Cardiac fibroblast (primary cell): Measurements from ENCODE around the gene CRPPA.
"Not testable (repeated sequence)": the region's sequence is repeated elsewhere in the genome, so short reads cannot be mapped to it uniquely, and the experiment has no call there.

ENCODE experiments used
- DNase-seq, 2 donors: peaks; one replicate each; pipeline versions ENCODE4 v3.0.0 to v3.0.0-alpha.2; 2010; ENCODE audit warnings: low read depth in 2 of 2
- H3K4me3 ChIP-seq, 2 donors: replicated peaks in 1 of 2; 1 replicate in 1 of 2; 2 replicates in 1 of 2; pipeline ENCODE4 v1.5.1; 2011; ENCODE audit warnings: low read depth in 2 of 2, low read length in 2 of 2, mild to moderate bottlenecking in 2 of 2, moderate library complexity in 1 of 2
- CTCF ChIP-seq: IDR thresholded peaks from one replicate; pipeline ENCODE4 v1.5.1; 2011; ENCODE audit warnings: low read depth, mild to moderate bottlenecking, low read length, inconsistent platforms

CRPPA gene

GRCh38 chr7:16460789-16461493, 39.6 kb upstream of the CRPPA start:
- no peak for DNase-seq
- no peak for TF ChIP-seq CTCF
- H3K4me3 ChIP-seq = no peak overlapping the region

- not testable (repeated sequence) for H3K4me3 ChIP-seq, DNase-seq
Observed at GRCh38 chr7:16456303-16456702, 35.0 kb upstream of the CRPPA start.

- TF ChIP-seq CTCF = no peak
- DNase-seq = no peak
- H3K4me3 ChIP-seq = no peak overlapping the region
Observed at GRCh38 chr7:16455591-16455990, 34.3 kb upstream of the CRPPA start.

DNA sequence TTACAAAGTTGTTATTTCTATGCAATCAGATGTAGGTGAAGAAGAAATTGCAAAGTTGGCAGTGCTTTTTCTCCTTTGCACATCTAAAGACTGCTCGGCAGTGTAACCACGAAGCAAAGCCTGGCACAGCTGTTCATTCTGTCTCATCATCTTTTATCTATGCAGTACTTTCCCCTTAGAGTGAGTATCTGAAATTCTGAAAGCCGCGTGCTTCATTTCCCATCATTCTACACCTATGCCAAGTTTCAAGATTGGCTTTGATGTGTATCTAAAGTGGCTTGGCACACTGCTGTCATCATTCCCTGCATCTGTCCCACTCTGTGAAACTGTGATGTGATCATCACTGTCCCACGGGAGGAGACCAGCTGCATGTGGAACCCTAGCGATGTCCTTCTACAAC, 29.0 kb upstream of the CRPPA start:
- no peak overlapping the region for H3K4me3 ChIP-seq
- DNase-seq = no peak
- TF ChIP-seq CTCF = no peak

DNA sequence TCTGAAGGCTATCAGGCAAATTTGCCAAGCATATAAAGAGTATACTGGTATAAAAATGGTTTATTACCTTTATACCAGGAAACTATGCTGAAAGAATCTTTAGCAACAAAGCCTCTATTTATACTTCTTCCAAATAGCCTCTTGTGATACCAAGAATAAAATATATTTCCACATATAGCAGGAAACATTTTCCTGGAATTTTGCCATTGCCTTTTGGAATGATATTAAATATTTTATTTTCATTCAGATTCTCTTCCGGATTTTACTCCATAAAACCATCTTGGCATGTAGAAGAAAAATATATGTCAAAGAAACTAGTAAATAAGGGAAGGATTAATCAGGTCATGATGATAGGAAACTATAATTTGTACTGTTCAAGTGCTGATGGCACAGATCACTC, 26.5 kb upstream of the CRPPA start:
- no peak overlapping the region for H3K4me3 ChIP-seq
- no peak for DNase-seq
- TF ChIP-seq CTCF = no peak

DNA sequence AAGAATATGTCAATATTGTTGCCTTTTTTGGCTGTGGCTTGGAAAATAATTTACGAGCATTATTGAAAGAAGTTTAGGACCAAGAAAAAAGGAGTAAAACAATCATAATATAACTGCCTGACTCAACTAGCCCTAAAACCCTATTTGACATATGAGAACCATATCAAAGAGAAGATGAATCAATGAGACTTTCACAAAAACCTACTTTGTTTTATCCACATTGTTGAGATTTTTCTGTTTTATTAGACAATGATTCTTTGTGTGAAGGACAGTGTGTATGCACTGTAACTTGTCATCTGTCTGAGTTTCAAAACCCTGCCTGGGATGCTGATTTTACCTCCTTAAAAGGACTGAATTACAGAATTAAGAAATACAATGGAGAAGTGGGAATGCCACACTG, 25.2 kb upstream of the CRPPA start:
- H3K4me3 ChIP-seq = no peak overlapping the region
- no peak for DNase-seq
- TF ChIP-seq CTCF = no peak

GRCh38 chr7:16443871-16444270, 22.5 kb upstream of the CRPPA start:
- DNase-seq, H3K4me3 ChIP-seq: not testable (repeated sequence)

GRCh38 chr7:16438988-16439387, 17.6 kb upstream of the CRPPA start:
- no peak for TF ChIP-seq CTCF
- no peak overlapping the region for H3K4me3 ChIP-seq
- no peak for DNase-seq
